Activated CD8-positive, alpha-beta memory T cell treated with anti-CD3 and anti-CD28 coated beads for 48 hours (primary cell): Measurements from ENCODE around the gene VWCE.
A peak's percentile ranks its signal among the peaks of the same experiment; 100 is the strongest.

ENCODE experiments used
- DNase-seq, 3 experiments: peaks; one replicate each; pipeline ENCODE4 v3.0.0-alpha.2; 2020; ENCODE audit warnings: low read depth in 2 of 3, low spot score in 2 of 3

The VWCE gene

GRCh38 chr11:61294717-61295595, at the start of gene VWCE:
Gene VWCE, minus strand, starts transcription at chr11:61295316. Its CDS starts 279 bp downstream, at chr11:61295037.
- peak; percentile 24 to 66 (median 62) for DNase-seq

- DNase-seq: no peak
Measured at GRCh38 chr11:61343792-61344745, 49.0 kb upstream of the VWCE start.

GRCh38 chr11:61342207-61342803, 47.2 kb upstream of the VWCE start:
- DNase-seq: no peak

GRCh38 chr11:61341706-61342105, 46.6 kb upstream of the VWCE start:
- DNase-seq: no peak

GRCh38 chr11:61340979-61341378, 45.9 kb upstream of the VWCE start:
- no peak for DNase-seq

GRCh38 chr11:61339490-61339878, 44.4 kb upstream of the VWCE start:
- no peak for DNase-seq

- DNase-seq: no peak
Measured at GRCh38 chr11:61338783-61339489, 43.8 kb upstream of the VWCE start.

GRCh38 chr11:61337706-61338470, 42.8 kb upstream of the VWCE start:
- no peak for DNase-seq

GRCh38 chr11:61336171-61336935, 41.2 kb upstream of the VWCE start:
- peak; percentile 58 to 60 (median 59) for DNase-seq

GRCh38 chr11:61335355-61335710, 40.2 kb upstream of the VWCE start:
- no peak for DNase-seq

- no peak for DNase-seq
Measured at GRCh38 chr11:61334434-61335354, 39.6 kb upstream of the VWCE start.

- DNase-seq: peak in 2 of 3 experiments; percentile 11 to 13
Measured at GRCh38 chr11:61333550-61334433, 38.7 kb upstream of the VWCE start.

- peak; percentile 90 to 97 (median 94) for DNase-seq
Measured at GRCh38 chr11:61332797-61333549, 37.9 kb upstream of the VWCE start, which contains the start of the genes DDB1 and TKFC. Gene DDB1, minus strand, starts transcription at chr11:61333105. Its CDS starts 137 bp downstream, at chr11:61332968. Gene TKFC, plus strand, starts transcription at chr11:61333228. Its CDS starts 1,501 bp downstream, at chr11:61334729.

- no peak for DNase-seq
Measured at GRCh38 chr11:61332281-61332796, 37.2 kb upstream of the VWCE start.

GRCh38 chr11:61331651-61332050, 36.5 kb upstream of the VWCE start:
- no peak for DNase-seq

- DNase-seq: no peak
Measured at GRCh38 chr11:61329871-61330270, 34.8 kb upstream of the VWCE start.
